Karpas-422 (cell line): Measurements from ENCODE around the gene GJE1. TPM values are rescaled to one million over a fixed set of nuclear protein-coding genes. Genes with fewer than 3 reads are reported as not detected.

Source experiments
- DNase-seq: peaks from one replicate; pipeline ENCODE4 v3.0.0-alpha.2; 2015
- H2AFZ ChIP-seq: fragments of 200-600 bp; sonication (generic); 2 replicates; pipeline ENCODE4 v1.6.1; 2014; ENCODE audit warnings: antibody characterized with exemption, low read length, mixed read lengths
- H3K27ac ChIP-seq: fragments of 200-600 bp; sonication (generic); 2 replicates; pipeline ENCODE4 v1.5.1; 2014; ENCODE audit warnings: mild to moderate bottlenecking, low read length, moderate library complexity
- H3K27me3 ChIP-seq: fragments of 200-600 bp; sonication (generic); 2 replicates; pipeline ENCODE4 v1.6.1; 2014; ENCODE audit warnings: low read length, mixed read lengths
- H3K36me3 ChIP-seq: fragments of 200-600 bp; sonication (generic); 2 replicates; pipeline ENCODE4 v1.6.1; 2014; ENCODE audit warnings: low read length, mixed read lengths; ENCODE audit not compliant: insufficient read depth
- H3K4me1 ChIP-seq: fragments of 200-600 bp; sonication (generic); 2 replicates; pipeline ENCODE4 v1.6.1; 2014; ENCODE audit warnings: mild to moderate bottlenecking, low read length, mixed read lengths
- H3K4me2 ChIP-seq: fragments of 200-600 bp; sonication (generic); 2 replicates; pipeline ENCODE4 v1.6.1; 2014; ENCODE audit warnings: low read length, low read depth, mild to moderate bottlenecking; ENCODE audit not compliant: poor library complexity, severe bottlenecking
- H3K4me3 ChIP-seq: fragments of 200-600 bp; sonication (generic); 2 replicates; pipeline ENCODE4 v1.5.1; 2014; ENCODE audit warnings: mild to moderate bottlenecking, antibody characterized with exemption, low read length, mixed read lengths
- H3K79me2 ChIP-seq: fragments of 200-600 bp; sonication (generic); 2 replicates; pipeline ENCODE4 v1.6.1; 2014; ENCODE audit warnings: mild to moderate bottlenecking, low read length, mixed read lengths
- H3K9ac ChIP-seq: fragments of 200-600 bp; sonication (generic); 2 replicates; pipeline ENCODE4 v1.6.0; 2014; ENCODE audit warnings: low read length
- H3K9me2 ChIP-seq: fragments of 200-600 bp; sonication (generic), shearing (Covaris generic); replicated peaks from 2 replicates; pipeline ENCODE4 v1.6.0; 2014; ENCODE audit warnings: mild to moderate bottlenecking, low read length, moderate library complexity; ENCODE audit not compliant: insufficient read depth
- H3K9me3 ChIP-seq: fragments of 300-700, 200-600 bp; sonication (generic); 2 replicates; pipeline ENCODE4 v1.6.1; 2014; ENCODE audit warnings: low read length, mixed read lengths
- H4K20me1 ChIP-seq: fragments of 200-600 bp; sonication (generic); 2 replicates; pipeline ENCODE4 v1.6.1; 2014; ENCODE audit warnings: mild to moderate bottlenecking, antibody characterized with exemption, low read length, low read depth; ENCODE audit not compliant: insufficient read depth
- total RNA-seq: library from RNA; depleted of rRNA; stranded (reverse); fragments of >200 nt; shearing (Covaris generic); gene quantifications from 2 replicates; pipeline ENCODE4 v1.2.3, GENCODE V29; 2014; ENCODE audit warnings: low replicate concordance

Gene GJE1
- total RNA-seq, 1 experiment from 2014 or later: not detected

DNA sequence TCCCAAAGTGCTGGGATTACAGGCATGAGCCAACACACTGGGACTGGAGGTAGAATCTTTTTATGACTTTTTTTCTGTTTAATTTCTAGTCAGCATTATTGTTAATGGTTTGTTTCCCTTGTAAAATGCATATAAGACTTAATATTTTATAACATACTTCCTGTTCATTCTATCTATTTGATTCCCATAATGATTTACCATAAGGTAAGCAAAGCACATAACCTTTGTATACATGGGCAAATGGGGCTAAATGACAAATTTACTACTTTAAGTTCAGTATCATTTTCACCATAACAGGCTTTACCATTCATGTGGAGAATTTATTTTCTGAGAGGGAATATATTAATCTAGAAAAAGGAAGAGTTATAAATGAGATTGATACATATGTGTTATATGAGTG is 38.6 kb downstream of the GJE1 start:
- Histone ChIP-seq H3K27me3 (no peaks in the 10 kb centered on the region), H3K9ac (no peak overlapping the region), H3K27ac (no peak overlapping the region), H3K9me2 (no peaks in the 10 kb centered on the region), H3K4me3 (no peak overlapping the region), H4K20me1 (no peaks in the 10 kb centered on the region), H2AFZ (no peak overlapping the region), H3K4me2 (no peak overlapping the region), H3K79me2 (peaks cover 60% of the 10 kb centered on the region), H3K36me3 (peaks cover 82% of the 10 kb centered on the region), H3K4me1 (no peaks in the 10 kb centered on the region), H3K9me3 (no peaks in the 10 kb centered on the region)
- DNase-seq: no peak

- Histone ChIP-seq H3K27ac (no peak overlapping the region), H2AFZ (no peak overlapping the region), H3K36me3 (peaks cover 84% of the 10 kb centered on the region), H3K27me3 (no peaks in the 10 kb centered on the region), H4K20me1 (no peaks in the 10 kb centered on the region), H3K4me1 (no peaks in the 10 kb centered on the region), H3K9ac (no peak overlapping the region), H3K4me3 (no peak overlapping the region), H3K9me3 (no peaks in the 10 kb centered on the region), H3K4me2 (no peak overlapping the region), H3K79me2 (peaks cover 58% of the 10 kb centered on the region), H3K9me2 (no peaks in the 10 kb centered on the region)
- no peak for DNase-seq
These were observed 40.0 kb downstream of the GJE1 start for GRCh38 chr6:142172758-142173157.

DNA sequence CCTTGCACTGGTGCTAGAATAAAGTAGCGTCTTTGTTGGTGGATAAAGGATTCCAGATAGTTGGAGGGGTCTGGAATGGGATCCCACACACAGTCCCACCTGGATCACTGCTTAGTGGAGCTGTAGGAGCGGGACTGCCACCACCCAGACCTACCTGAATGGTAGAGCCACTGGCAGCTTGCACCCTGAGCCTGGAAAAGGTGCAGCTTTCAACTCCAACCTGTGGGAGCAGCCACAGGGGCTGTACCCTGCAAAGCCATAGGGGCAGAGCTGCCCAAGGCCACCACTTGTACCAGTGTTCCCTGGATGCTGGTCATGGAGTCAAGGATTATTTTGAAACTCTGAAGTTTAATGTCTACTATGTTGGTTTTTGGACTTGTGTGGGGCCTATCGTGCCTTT is 41.3 kb downstream of the GJE1 start:
- no peak overlapping the region for H3K9ac ChIP-seq
- no peaks in the 10 kb centered on the region for H4K20me1 ChIP-seq
- no peak for DNase-seq
- no peak overlapping the region for H3K27ac ChIP-seq
- H3K27me3 ChIP-seq: no peaks in the 10 kb centered on the region
- H3K4me1 ChIP-seq: no peaks in the 10 kb centered on the region
- no peaks in the 10 kb centered on the region for H3K9me2 ChIP-seq
- peaks cover 56% of the 10 kb centered on the region for H3K79me2 ChIP-seq
- no peak overlapping the region for H3K4me3 ChIP-seq
- no peak overlapping the region for H2AFZ ChIP-seq
- no peaks in the 10 kb centered on the region for H3K9me3 ChIP-seq
- H3K4me2 ChIP-seq: no peak overlapping the region
- H3K36me3 ChIP-seq: peaks cover 84% of the 10 kb centered on the region

- Histone ChIP-seq H3K4me3 (no peak overlapping the region), H3K9ac (no peak overlapping the region), H3K36me3 (peaks cover 81% of the 10 kb centered on the region)
These were observed 42.0 kb downstream of the GJE1 start for GRCh38 chr6:142174703-142175102.

GRCh38 chr6:142178129-142178528 is 45.4 kb downstream of the GJE1 start:
- H3K4me3 ChIP-seq: no peak overlapping the region
- H3K4me1 ChIP-seq: peaks cover 13% of the 10 kb centered on the region
- peaks cover 66% of the 10 kb centered on the region for H3K79me2 ChIP-seq
- H3K27me3 ChIP-seq: no peaks in the 10 kb centered on the region
- peaks cover 53% of the 10 kb centered on the region for H3K36me3 ChIP-seq
- no peak overlapping the region for H3K9ac ChIP-seq
- no peak overlapping the region for H3K27ac ChIP-seq
- no peak for DNase-seq
- H3K9me3 ChIP-seq: no peaks in the 10 kb centered on the region
- H4K20me1 ChIP-seq: no peaks in the 10 kb centered on the region
- H2AFZ ChIP-seq: no peak overlapping the region
- no peaks in the 10 kb centered on the region for H3K9me2 ChIP-seq
- no peak overlapping the region for H3K4me2 ChIP-seq

More at GRCh38 chr6:142174703-142175102, 42.0 kb downstream of the GJE1 start:
- no peaks in the 10 kb centered on the region for H3K4me1 ChIP-seq
- peaks cover 60% of the 10 kb centered on the region for H3K79me2 ChIP-seq
- no peak overlapping the region for H3K4me2 ChIP-seq
- H3K27me3 ChIP-seq: no peaks in the 10 kb centered on the region
- no peak overlapping the region for H2AFZ ChIP-seq
- no peak overlapping the region for H3K27ac ChIP-seq
- H4K20me1 ChIP-seq: no peaks in the 10 kb centered on the region
- H3K9me2 ChIP-seq: no peaks in the 10 kb centered on the region
- no peaks in the 10 kb centered on the region for H3K9me3 ChIP-seq
- no peak for DNase-seq

GRCh38 chr6:142182004-142182403 is 49.3 kb downstream of the GJE1 start:
- Histone ChIP-seq H3K9ac (no peak overlapping the region), H3K9me3 (no peaks in the 10 kb centered on the region), H3K4me2 (no peak overlapping the region), H3K4me1 (peaks cover 16% of the 10 kb centered on the region), H2AFZ (no peak overlapping the region), H3K27ac (no peak overlapping the region), H3K36me3 (peaks cover 20% of the 10 kb centered on the region), H4K20me1 (no peaks in the 10 kb centered on the region), H3K4me3 (no peak overlapping the region), H3K27me3 (no peaks in the 10 kb centered on the region), H3K79me2 (peaks cover 55% of the 10 kb centered on the region), H3K9me2 (peaks cover 3% of the 10 kb centered on the region; the same call in 1 of the 2 replicates)
- no peak for DNase-seq

DNA sequence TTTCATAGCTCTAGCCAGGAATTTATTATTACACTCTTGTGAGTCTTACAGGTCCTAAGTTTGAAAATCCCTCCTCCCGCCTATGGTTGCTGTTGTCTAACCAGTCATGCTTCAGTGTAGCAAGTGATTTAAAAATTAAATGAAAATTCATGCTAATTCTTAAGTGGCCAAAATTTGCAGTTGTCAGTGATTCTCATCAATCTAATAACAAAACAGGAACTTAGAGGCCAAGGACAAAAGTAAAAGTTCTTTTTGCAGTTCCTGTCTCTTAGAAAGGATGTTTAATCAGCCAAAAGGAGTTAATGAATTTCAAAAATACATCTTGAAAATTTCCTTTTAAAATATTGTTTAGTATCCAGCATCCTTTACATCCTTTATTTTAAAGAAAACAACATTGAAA is 50.6 kb downstream of the GJE1 start:
- DNase-seq: peak; percentile 49
- Histone ChIP-seq H3K27ac (no peak overlapping the region), H4K20me1 (no peaks in the 10 kb centered on the region)

DNA sequence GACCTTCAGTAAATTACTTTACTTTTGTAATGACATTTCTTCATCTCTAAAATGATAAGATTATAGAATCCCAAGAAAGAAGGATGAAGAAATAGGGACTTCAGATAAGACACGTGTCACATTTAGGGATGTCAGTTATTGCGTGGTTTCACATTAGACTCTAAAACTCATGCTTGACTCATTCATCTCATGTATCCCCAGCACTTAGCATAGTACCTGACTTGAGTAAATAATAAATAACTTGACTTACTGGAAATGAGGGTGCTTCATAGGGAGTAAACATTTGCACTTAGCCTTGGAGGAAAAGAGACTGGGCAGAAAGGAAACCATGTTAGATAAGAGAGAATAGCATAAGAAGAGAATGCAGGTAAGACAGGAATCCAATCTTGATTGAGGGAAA is 51.6 kb downstream of the GJE1 start:
- Histone ChIP-seq H4K20me1 (no peaks in the 10 kb centered on the region), H3K27ac (no peak overlapping the region), H3K9ac (no peak overlapping the region), H3K4me2 (no peak overlapping the region), H3K27me3 (no peaks in the 10 kb centered on the region), H3K4me3 (no peak overlapping the region), H3K4me1 (peaks cover 16% of the 10 kb centered on the region), H3K9me3 (no peaks in the 10 kb centered on the region), H3K9me2 (peaks cover 3% of the 10 kb centered on the region; the same call in 1 of the 2 replicates), H3K79me2 (peaks cover 56% of the 10 kb centered on the region), H2AFZ (no peak overlapping the region), H3K36me3 (no peaks in the 10 kb centered on the region; the same call in 1 of the 2 replicates)
- no peak for DNase-seq

More for the DNA sequence above, 50.6 kb downstream of the GJE1 start:
- Histone ChIP-seq H3K9ac (no peak overlapping the region), H2AFZ (no peak overlapping the region), H3K4me1 (peaks cover 16% of the 10 kb centered on the region), H3K79me2 (peaks cover 53% of the 10 kb centered on the region), H3K27me3 (no peaks in the 10 kb centered on the region), H3K36me3 (peaks cover 7% of the 10 kb centered on the region; the same call in 1 of the 2 replicates), H3K4me2 (no peak overlapping the region), H3K9me2 (peaks cover 3% of the 10 kb centered on the region; the same call in 1 of the 2 replicates), H3K4me3 (no peak overlapping the region), H3K9me3 (no peaks in the 10 kb centered on the region)
